GM19238 (cell line): ENCODE results near the gene SHROOM4.

Source experiments
- DNase-seq: peaks from one replicate; pipeline ENCODE4 v3.0.0; 2011; ENCODE audit warnings: low spot score; ENCODE audit not compliant: insufficient read length

The SHROOM4 gene, protein sequence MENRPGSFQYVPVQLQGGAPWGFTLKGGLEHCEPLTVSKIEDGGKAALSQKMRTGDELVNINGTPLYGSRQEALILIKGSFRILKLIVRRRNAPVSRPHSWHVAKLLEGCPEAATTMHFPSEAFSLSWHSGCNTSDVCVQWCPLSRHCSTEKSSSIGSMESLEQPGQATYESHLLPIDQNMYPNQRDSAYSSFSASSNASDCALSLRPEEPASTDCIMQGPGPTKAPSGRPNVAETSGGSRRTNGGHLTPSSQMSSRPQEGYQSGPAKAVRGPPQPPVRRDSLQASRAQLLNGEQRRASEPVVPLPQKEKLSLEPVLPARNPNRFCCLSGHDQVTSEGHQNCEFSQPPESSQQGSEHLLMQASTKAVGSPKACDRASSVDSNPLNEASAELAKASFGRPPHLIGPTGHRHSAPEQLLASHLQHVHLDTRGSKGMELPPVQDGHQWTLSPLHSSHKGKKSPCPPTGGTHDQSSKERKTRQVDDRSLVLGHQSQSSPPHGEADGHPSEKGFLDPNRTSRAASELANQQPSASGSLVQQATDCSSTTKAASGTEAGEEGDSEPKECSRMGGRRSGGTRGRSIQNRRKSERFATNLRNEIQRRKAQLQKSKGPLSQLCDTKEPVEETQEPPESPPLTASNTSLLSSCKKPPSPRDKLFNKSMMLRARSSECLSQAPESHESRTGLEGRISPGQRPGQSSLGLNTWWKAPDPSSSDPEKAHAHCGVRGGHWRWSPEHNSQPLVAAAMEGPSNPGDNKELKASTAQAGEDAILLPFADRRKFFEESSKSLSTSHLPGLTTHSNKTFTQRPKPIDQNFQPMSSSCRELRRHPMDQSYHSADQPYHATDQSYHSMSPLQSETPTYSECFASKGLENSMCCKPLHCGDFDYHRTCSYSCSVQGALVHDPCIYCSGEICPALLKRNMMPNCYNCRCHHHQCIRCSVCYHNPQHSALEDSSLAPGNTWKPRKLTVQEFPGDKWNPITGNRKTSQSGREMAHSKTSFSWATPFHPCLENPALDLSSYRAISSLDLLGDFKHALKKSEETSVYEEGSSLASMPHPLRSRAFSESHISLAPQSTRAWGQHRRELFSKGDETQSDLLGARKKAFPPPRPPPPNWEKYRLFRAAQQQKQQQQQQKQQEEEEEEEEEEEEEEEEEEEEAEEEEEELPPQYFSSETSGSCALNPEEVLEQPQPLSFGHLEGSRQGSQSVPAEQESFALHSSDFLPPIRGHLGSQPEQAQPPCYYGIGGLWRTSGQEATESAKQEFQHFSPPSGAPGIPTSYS (N-terminal part only)

DNA sequence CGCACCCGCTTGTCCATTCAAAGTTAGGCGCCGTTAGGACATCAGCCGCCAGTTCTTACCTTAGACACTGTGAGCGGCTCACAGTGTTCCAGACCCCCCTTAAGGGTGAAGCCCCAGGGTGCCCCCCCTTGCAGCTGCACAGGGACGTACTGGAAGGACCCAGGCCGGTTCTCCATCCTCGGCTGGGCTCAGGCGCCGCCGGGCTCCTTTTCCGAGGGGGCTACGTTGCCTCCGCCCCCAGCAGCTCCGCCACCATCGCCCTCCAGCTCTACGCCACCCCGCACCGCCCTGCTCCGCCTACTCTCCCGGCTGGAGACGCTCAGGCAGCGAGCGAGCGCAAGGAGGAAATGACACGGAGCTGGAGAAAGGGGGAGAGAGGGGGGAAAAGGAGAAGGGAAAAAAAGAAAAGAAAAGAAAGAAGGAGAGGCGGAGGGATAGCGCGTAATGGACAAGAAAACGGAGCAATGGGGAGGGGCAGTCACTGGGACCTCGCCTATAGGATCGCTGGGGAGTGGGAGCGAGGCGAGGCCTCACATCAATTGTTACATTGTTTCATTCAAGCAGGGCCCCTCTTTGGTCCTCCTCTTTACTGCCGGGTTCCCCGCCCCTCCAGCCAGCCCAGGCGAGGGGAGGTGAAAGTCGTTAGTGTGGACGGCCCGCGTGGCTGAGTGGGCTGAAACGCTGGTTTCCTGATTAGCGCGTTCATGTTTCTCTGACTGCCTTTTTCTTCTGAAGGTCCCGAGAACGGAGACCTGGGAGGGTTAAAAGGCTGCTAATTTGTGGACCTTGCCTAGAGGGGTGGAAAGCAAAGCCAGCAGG lies at the start of gene SHROOM4:
SHROOM4 (minus strand) TSS at position 352 of the 819 bp plus-strand sequence; CDS start at position 176, 176 bp downstream.
- DNase-seq: no peak

DNA sequence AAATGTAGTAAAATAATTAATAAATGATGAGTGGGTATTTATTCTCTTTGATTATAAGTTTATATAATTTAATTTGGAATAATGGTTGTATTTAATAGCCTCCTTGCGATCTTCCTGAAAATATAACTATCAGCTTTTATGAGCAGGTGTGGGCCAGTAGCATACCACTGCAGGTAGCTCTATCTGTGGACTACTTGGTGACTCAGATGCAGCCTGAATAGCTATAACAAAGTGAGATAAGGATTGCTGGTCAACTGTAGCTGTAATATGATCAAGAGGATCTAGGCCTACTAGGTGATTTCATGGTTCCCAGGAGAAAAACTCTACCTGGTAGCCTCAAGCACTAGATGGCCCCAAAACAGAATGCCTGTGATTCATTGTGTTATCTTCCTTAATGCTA lies 49.5 kb upstream of the SHROOM4 start:
- DNase-seq: no peak

DNA sequence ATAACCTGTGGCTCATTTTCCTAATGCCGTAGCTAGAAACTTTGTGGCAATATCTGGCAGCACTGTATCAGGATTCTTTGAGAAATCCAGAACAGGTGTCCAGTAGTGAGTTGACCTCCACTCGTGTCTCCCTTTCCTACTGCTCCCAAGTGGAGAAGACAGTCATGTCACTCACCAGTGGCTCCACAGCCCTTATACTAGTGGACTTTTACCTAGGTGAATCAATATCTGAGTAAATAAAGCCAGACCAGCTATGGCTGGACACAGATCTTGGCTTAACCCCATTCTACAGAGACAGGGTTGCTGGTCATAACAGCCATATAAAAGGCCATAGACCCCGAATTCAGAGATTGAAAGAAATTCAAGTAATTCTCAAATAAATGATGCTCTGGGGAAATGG lies 46.5 kb upstream of the SHROOM4 start:
- no peak for DNase-seq

DNA sequence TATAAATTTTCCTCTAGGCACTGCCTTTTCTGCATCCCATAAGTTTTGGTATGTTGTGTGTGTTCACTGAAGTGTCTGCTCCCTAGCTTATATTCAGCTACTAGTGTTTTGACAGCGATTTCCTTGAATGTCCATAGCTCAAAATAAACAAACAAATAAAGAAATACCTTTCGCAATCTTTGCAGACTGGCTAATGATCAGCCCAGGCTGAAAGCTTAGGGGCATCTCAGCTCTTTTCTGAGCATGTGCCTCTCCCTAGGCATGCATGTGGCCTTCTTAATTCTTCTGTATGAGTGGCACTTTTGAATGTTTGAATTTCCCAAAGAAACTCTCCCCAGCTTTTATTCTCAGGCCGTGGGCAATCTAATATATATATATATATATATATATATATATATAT lies 44.6 kb upstream of the SHROOM4 start:
- DNase-seq: no peak

DNA sequence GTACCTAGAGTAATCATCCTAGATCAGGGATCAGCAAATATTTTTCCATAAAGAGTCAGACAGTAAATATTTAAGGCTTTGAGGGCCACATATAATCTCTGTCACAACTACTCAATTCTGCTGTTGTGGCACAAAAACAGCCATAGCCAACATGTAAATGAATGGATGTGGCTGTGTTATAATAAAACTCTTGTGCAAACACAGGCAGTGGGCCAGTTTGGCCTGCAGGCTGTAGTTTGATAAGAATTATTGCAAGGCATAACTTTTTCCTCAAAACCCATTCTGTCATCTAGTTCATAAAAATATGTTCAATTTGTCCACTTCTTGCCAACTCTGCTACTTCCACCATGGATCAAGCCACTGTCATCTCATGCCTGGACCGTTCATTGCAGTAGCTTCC lies 39.4 kb upstream of the SHROOM4 start:
- no peak for DNase-seq

DNA sequence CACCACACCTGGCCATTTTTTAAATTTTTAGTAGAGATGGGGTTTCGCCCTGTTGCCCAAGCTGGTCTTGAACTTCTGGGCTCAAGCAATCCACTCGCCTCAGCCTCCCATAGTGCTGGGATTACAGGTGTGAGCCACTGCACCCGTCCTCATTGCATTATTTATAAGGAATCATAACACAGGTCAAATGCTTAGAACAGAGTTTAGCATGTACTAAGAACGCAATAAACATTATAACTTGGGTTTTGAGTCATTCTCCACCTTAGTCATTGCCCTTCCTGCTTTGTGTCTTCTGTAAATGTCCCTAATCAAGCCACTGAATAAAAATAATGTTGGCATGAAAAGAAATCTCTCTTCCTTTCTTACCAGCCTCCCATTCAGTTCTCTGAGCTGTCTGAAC lies 38.5 kb upstream of the SHROOM4 start:
- no peak for DNase-seq

DNA sequence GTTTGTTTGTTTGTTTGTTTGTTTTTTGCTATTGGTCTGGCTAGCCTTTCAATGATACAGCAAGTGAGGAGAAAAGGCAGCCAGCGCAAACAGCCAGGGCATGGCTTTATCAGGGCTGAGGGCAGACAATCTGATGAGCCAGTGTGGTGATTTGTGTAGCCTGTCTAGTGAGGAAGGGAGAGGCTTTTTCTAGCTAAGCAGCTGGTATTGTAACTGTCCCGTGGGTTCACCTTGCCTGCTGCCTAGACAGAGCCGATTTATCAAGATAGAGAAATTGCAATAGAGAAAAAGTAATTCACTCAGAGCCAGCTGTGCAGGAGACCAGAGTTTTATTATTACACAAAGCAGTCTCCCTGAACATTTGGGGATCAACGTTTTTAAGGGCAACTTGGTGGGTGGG lies 28.2 kb upstream of the SHROOM4 start:
- DNase-seq: no peak

DNA sequence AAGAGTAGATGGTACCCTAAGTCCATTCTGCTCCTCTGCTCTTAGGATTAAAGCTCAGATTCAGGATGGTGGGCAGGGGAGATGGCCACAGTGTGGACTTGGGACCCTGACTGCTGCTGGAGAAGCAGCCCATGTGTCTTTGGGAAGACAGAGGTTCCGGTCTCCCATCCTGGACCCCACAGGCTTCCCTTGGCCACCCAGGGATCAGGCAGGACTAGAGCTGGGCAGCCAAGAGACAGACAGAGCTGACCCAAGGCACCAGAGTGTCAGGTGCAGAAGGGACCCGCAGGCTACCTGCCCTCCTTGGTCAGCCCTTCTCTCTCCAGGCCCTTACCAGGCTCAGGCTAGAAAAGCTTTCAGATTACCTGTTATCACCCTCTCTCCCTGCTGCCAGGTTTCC lies 25.7 kb upstream of the SHROOM4 start:
- no peak for DNase-seq

DNA sequence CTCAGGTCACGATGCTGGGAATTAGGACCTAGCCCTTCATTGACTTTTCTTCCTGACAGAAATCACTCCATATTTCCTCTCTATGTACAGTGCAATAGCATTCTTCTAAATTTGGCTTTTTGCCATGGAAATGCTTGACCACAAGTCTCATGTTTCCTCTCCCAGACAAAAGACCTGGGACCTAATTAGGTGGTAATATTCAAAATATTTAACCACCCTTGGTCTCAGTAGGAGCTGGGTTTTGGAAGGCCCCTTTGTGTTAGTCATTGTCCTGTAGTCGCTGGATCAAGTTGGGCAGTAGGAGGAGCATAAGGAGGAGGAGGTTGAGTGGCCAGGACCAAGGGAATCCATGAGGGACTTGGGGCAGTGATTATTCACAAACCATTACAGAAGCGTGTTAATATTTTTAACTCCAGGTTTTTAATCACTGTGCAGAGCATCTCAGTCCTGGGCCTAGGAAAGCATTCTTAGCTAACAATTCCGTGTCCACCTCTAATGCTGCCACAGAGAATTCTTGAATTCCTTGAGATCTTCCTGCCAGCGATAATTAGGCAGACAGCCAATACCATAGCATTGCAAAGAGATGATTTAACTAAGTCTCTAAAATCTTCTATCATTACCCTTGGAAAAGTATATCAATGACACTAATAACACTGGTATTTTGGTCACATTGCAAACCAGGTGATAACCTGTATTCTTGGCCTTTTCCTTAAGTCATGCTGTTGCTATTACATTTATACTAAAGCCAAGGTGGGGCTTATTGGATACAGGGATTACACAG lies 25.0 kb upstream of the SHROOM4 start:
- no peak for DNase-seq

DNA sequence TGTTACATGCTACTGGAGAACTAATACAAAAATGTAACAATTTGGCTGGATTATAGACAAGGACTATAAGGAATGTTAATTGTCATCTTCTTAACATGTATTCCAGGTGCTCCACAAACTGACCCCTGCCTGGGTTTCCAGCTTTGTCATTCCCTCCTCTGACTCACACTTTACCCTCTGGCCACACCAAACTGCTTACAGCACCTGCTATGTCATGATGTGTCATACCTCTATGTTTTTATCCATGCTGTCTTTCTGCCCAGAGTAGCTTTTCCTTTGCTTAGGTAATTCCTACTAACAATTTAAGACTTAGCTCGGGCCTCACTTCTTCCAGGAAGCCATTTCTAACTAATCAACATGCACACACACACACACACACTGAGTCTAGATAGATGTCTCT lies 14.0 kb upstream of the SHROOM4 start:
- DNase-seq: no peak

DNA sequence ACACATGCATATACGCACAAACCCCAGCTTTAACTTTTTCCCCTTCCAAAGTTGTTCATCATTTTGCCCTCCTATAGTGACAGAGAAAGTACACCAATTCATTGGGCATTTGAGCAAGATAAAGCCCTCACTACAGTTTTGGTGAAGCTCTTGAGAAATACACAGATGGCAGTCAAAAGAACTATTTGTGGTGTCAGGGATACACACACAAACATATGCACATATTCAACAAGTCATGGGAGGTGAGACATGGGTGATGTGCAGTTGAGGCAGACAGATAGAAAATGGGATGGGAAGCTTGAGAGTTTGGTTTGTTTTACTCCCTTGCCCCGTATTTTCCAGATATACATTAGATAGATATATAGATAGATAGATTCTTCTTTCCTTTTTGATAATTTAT lies 11.8 kb upstream of the SHROOM4 start:
- no peak for DNase-seq

DNA sequence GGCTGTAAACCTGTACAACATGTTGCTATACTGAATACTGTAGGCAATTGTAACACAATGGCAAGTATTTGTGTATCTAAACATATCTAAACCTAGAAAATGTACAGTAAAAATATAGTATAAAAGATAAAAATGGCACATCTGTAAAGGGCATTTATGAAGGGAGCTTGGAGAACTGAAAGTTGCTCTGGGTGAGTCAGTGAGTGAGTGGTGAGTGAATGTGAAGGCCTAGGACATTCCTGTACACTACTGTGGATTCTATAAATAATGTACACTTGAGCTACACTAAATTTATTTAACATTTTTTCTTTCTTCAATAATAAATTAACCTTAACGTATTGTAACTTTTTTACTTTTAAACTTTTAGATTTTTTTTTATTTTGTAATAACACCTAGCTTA lies 5.0 kb upstream of the SHROOM4 start:
- no peak for DNase-seq

DNA sequence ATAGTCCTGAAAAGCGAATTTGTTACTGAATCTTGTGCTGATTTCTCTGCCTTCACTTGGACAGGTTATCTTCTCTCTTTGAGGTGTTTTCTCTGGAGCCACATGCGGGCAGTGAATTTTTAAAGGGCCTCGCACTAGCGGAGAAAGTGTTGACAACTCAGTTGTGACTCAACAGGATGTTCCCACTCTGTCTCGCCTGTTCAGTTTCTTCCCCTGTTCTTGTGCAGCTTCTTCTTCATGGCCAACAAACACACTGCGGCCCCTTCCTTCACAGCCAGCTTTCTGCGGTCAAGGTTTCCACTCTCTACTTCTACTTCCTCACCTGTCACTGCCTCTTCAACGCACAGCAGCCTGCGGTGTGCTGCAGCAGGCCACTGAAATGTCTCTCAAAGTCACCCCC lies 1.1 kb upstream of the SHROOM4 start:
- DNase-seq: no peak

DNA sequence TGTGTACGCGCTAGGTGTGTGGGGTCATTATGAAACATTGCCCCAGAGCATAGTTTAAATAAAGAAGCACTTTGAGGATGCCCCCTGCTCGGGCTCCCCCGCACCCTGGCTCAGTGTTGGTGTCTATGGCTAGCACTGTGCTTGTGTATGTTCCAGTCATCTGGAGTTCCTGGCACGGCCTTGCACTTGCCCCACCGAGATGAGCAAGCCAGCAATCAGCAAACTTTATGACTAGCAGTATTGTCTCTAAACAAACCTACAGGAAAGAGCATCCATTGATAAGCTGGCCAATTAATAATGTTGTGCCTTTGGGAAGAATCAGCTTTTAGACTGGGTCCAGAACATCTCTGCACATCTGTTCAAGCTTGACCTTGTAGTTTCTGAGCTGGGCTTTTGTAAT lies 707 bp upstream of the SHROOM4 start:
- DNase-seq: no peak

DNA sequence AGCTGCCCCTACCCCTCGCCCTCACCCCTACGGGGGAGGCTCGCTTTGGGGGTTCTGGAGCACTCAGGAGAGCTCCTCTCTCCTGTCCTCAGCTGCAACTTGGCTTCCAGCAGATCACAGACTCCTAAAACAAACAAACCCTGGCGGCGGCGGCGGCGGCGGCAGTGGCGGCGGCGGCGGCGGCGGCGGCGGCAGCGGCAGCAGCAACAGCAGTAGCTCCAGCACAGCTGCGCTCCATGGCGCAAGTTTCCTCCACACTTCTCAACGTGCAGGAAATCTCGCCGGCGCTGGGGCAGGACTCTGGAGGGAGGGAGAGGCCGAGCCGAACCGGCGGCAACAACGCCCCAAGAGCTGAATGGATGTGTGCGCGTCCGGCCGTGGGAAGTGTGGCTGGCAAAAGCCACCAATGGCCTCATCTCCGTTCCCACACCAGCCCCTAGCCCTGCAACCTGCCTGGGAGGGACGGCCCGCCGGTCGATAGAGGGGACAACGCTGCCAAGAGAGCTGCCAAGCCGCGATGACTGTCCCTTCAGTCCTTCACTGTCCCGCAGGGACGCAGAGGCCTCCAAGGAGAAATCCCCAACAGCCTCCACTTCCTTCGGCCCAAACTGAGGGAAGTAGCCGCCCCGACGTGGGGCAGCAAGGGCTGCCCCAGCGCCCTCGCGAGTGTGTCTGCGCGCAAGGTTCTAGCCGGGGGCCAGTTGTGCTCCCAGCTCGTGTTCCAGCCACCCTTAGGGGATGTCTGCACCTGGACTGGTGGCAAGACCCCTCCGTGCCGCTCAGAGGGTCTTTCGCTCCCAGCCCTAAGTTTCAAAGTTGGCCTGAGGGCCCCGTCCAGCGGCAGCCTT lies 775 bp downstream of the SHROOM4 start:
- no peak for DNase-seq

DNA sequence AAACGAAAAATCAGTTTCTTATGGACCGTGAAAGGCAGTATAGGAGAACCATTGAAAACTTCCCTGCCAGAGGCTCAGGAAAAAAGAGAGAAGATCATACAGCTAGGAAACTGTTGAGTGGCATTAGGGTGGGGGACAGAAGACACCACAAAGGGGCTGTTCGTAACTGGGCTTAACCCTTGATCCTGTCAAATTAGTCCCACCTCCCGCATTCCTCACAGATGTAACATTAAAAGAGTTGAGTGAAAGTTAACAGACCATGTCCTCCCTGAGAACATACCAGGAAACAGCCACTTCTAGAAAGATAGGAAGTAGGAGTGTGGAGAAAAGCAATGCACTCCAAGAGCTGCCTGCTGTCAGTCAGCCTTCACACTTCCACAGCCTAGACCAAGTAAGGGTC lies 8.7 kb downstream of the SHROOM4 start:
- DNase-seq: no peak

DNA sequence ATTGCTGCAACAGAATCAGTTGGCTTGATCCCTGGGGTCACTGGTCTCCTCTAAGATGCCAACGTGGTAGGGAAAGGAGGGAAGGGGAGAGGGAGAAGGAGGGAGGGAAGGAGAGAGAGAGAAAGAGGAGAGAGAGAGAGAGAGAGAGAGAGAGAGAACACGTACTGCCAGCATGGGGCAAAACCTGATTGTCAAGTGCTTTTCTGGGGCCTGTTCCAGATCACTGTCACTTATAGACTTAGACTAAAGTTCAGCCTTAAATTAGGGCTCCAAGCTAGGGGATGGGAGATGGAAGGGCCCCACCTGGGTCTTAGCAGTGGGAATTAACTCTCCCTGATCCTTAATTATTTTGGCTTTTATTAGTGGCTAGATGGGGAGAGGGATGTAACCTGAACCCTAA lies 12.9 kb downstream of the SHROOM4 start:
- DNase-seq: no peak

DNA sequence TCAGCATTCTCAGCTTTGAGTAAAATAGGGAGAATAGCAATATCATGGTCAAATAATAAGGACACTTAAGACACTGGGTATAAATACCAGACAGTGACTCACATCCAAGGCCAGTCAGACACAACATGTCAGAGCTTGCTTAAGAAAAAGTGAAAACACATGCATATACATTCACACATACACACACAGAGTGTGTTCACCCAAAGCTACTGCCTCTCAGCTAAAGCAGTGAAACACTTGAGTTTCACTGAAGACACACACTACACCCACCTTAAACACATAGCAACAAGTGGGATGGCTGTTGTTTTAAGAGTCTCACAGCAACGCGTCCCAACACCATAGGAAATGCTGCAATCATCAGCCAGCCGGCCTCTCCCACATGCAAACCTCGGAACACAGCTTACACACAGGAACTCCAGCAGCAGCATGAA lies 14.4 kb downstream of the SHROOM4 start:
- DNase-seq: no peak

DNA sequence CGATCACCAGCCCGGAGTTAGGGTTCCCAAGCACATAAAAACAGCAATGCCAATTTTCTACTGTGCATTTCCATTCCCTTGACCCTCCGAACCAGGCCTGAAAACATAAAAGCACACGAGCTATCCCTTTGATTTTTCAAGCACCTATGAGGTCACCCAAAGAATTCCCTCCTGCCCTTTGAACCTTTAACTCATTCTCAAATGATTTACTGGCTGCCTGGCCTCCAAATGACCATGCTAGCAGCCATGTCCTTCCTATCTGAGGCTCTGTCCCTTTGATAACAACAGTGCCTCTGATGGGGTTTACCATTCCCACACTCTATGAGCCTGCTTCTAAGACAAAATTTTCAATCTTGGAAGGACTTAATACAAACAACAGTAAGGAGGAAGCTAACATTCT lies 15.2 kb downstream of the SHROOM4 start:
- no peak for DNase-seq
